HepG2 (cell line): ENCODE data around the gene UBE2Q1. TPM values are rescaled to one million over a fixed set of nuclear protein-coding genes. Genes with fewer than 3 reads are reported as not detected.

Source experiments
- AHR ChIP-seq: IDR thresholded peaks from 2 replicates; pipeline ENCODE4 v1.6.1; 2018; ENCODE audit warnings: missing genetic modification reagents, missing compliant biosample characterization
- ARID5B ChIP-seq: IDR thresholded peaks from 2 replicates; pipeline ENCODE4 v1.4.0; 2020; ENCODE audit warnings: mild to moderate bottlenecking, missing genetic modification reagents
- ESRRA ChIP-seq: sonication (generic); formaldehyde crosslinking; IDR thresholded peaks from 2 replicates; pipeline ENCODE4 v1.5.1; 2020; ENCODE audit warnings: mild to moderate bottlenecking, low read depth, missing genetic modification reagents
- KLF9 ChIP-seq: IDR thresholded peaks from 2 replicates; pipeline ENCODE4 v1.6.1; 2016; ENCODE audit warnings: low read depth
- MYC ChIP-seq: sonication (generic); formaldehyde crosslinking; IDR thresholded peaks from 2 replicates; pipeline ENCODE4 v1.9.0; 2021; ENCODE audit warnings: missing genetic modification reagents, borderline replicate concordance
- NFAT5 ChIP-seq: sonication (generic); formaldehyde crosslinking; IDR thresholded peaks from 2 replicates; pipeline ENCODE4 v1.4.0; 2020; ENCODE audit warnings: missing genetic modification reagents
- NFIB ChIP-seq: sonication (generic); formaldehyde crosslinking; IDR thresholded peaks from 2 replicates; pipeline ENCODE4 v1.9.0; 2021; ENCODE audit warnings: missing genetic modification reagents, mild to moderate bottlenecking, borderline replicate concordance
- RFXANK ChIP-seq: IDR thresholded peaks from 2 replicates; pipeline ENCODE4 v1.6.1; 2016
- polyA plus RNA-seq, 8 experiments: library from polyadenylated mRNA; depleted of rRNA in 3 of 8; stranded (reverse) in 7 of 8; unstranded in 1 of 8; fragments of >200 nt; fragmentation: Illumina TruSeq in 4 of 8; extraction: Trizol in 4 of 8; gene quantifications; 2 replicates each; pipeline versions ENCODE4 v1.2.1 to v1.2.3, GENCODE V29; 2011 to 2016; ENCODE audit warnings: low read depth in 4 of 8, missing spikeins in 1 of 8, mixed read lengths in 1 of 8; ENCODE audit not compliant: insufficient read depth in 1 of 8
- total RNA-seq, 5 experiments: library from RNA; depleted of rRNA; stranded (reverse); fragments of >200 nt; fragmentation: Illumina TruSeq; extraction: Trizol; gene quantifications; 2 replicates each; pipeline ENCODE4 v1.2.3, GENCODE V29; 2016; ENCODE audit warnings: low read depth in 1 of 5
- TF ChIP-seq, protein P1 (sequence below): sonication (generic); formaldehyde crosslinking; IDR thresholded peaks from 2 replicates; pipeline ENCODE4 v1.5.0; 2020; ENCODE audit warnings: missing genetic modification reagents

The UBE2Q1 gene
- total and polyA plus RNA-seq, 2 of the 13 experiments (the other 11 are each of a cell fraction or from before 2014, with no cell fraction given) = 11.7 to 41.7 TPM

DNA sequence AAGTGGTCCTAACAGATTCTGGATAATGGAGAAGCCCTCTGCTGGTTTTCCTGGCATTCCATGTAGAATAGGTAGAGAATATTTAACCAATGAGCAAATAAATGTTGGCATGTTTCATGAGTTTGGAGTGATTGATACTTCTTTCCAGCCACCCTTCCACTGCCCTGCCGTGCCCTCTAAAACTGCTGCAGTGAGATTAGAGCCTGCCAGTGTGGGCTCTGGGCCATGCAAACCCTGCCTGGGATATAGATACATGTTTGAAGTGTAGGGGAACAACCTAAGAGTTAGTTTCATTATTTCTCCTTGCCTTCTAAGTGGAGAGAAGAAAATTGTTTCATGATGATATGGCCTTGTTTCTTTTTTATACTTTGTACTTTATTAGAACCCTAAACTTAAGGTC is 10.4 kb downstream of the UBE2Q1 start (continued):
- TF ChIP-seq MYC (CRISPR knock-in tag) (no peak), AHR (CRISPR knock-in tag) (no peak), KLF9 (CRISPR knock-in tag) (no peak), NFIB (CRISPR knock-in tag) (no peak), ARID5B (no peak), NFAT5 (CRISPR knock-in tag) (no peak), ESRRA (CRISPR knock-in tag) (no peak), RFXANK (CRISPR knock-in tag) (no peak)
- TF ChIP-seq, protein P1, sequence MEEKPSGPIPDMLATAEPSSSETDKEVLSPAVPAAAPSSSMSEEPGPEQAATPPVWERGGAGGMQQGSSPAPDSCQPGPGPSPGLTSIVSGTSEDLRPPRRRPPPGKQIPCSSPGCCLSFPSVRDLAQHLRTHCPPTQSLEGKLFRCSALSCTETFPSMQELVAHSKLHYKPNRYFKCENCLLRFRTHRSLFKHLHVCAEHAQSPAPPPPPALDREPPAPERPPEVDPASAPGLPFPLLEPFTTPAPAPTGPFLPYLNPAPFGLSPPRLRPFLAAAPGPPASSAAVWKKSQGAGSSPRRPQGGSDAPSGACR = no peak
- TF ChIP-seq, all 625 proteins: peak for 0
